Neural cell (in vitro differentiated cells): ENCODE results near the gene SPRING1. TPM values are rescaled to one million over a fixed set of nuclear protein-coding genes. Genes with fewer than 3 reads are reported as not detected.

Source experiments
- H2AFZ ChIP-seq: fragments of 200-600, 300-800 bp; sonication (generic), shearing (Covaris generic); 2 replicates; pipeline ENCODE4 v1.6.0; 2014; ENCODE audit warnings: low read depth, mild to moderate bottlenecking, antibody characterized with exemption, low read length, moderate library complexity
- H3F3A ChIP-seq: fragments of 200-600 bp; shearing (Covaris generic); 2 replicates; pipeline ENCODE4 v1.6.1; 2016; ENCODE audit warnings: mild to moderate bottlenecking, moderate library complexity, mixed read lengths, antibody characterized with exemption, low read length; ENCODE audit not compliant: insufficient read depth, poor library complexity, severe bottlenecking
- H3K27ac ChIP-seq: fragments of 200-600, 300-800 bp; sonication (generic), shearing (Covaris generic); 2 replicates; pipeline ENCODE4 v1.5.1; 2014; ENCODE audit warnings: mild to moderate bottlenecking, low read length, moderate library complexity
- H3K27me3 ChIP-seq: fragments of 300-800, 200-600 bp; sonication (generic), shearing (Covaris generic); 2 replicates; pipeline ENCODE4 v1.6.0; 2014; ENCODE audit warnings: mild to moderate bottlenecking, low read depth, low read length, moderate library complexity; ENCODE audit not compliant: insufficient read depth
- H3K36me3 ChIP-seq: fragments of 300-800, 200-600 bp; sonication (generic), shearing (Covaris generic); 2 replicates; pipeline ENCODE4 v1.5.1; 2014; ENCODE audit warnings: mild to moderate bottlenecking, antibody characterized with exemption, low read length, moderate library complexity; ENCODE audit not compliant: insufficient read depth
- H3K4me2 ChIP-seq: fragments of 300-800, 200-600 bp; sonication (generic), shearing (Covaris generic); 2 replicates; pipeline ENCODE4 v1.6.0; 2014; ENCODE audit warnings: mild to moderate bottlenecking, low read length
- H3K4me3 ChIP-seq: fragments of 300-800, 200-600 bp; sonication (generic), shearing (Covaris generic); 2 replicates; pipeline ENCODE4 v1.5.1; 2014; ENCODE audit warnings: mild to moderate bottlenecking, low read length, moderate library complexity
- H3K79me2 ChIP-seq: fragments of 200-600 bp; shearing (Covaris generic); replicated peaks from 2 replicates; pipeline ENCODE4 v1.6.0; 2014; ENCODE audit warnings: mild to moderate bottlenecking, low read length, moderate library complexity; ENCODE audit not compliant: insufficient read depth
- H3K9ac ChIP-seq: fragments of 300-800, 200-600 bp; sonication (generic), shearing (Covaris generic); 2 replicates; pipeline ENCODE4 v1.6.1; 2016; ENCODE audit warnings: mild to moderate bottlenecking, low read length, mixed read lengths
- H3K9me2 ChIP-seq: fragments of 200-600 bp; shearing (Covaris generic); 2 replicates; pipeline ENCODE4 v1.6.1; 2016; ENCODE audit warnings: mild to moderate bottlenecking, low read length, mixed read lengths; ENCODE audit not compliant: insufficient read depth
- H3K9me3 ChIP-seq: fragments of 200-600, 300-800 bp; sonication (generic), shearing (Covaris generic); 2 replicates; pipeline ENCODE4 v1.6.1; 2016; ENCODE audit warnings: mild to moderate bottlenecking, mixed run types, low read length, moderate library complexity, mixed read lengths
- H4K20me1 ChIP-seq: fragments of 200-600 bp; shearing (Covaris generic); 2 replicates; pipeline ENCODE4 v1.6.1; 2016; ENCODE audit warnings: mild to moderate bottlenecking, mixed run types; ENCODE audit not compliant: insufficient read depth
- EP300 ChIP-seq: fragments of 450-650 bp; conservative IDR thresholded peaks from 2 replicates; pipeline ENCODE4 v1.6.1; 2014; ENCODE audit warnings: antibody characterized with exemption, mild to moderate bottlenecking, moderate library complexity; ENCODE audit not compliant: poor library complexity, severe bottlenecking
- EZH2 ChIP-seq: fragments of 200-600, 300-800 bp; shearing (Covaris generic), sonication (generic); IDR thresholded peaks from 2 replicates; pipeline ENCODE4 v1.6.1; 2014; ENCODE audit warnings: antibody characterized with exemption, low read length, borderline replicate concordance, mild to moderate bottlenecking; ENCODE audit not compliant: insufficient read depth, poor library complexity, severe bottlenecking
- MXI1 ChIP-seq: fragments of 450-650 bp; conservative IDR thresholded peaks from 2 replicates; pipeline ENCODE4 v1.6.1; 2014; ENCODE audit warnings: antibody characterized with exemption, mild to moderate bottlenecking; ENCODE audit not compliant: poor library complexity, severe bottlenecking
- POLR2AphosphoS5 ChIP-seq: IDR thresholded peaks from 2 replicates; pipeline ENCODE4 v1.6.1; 2012
- RAD21 ChIP-seq: fragments of 450-650 bp; conservative IDR thresholded peaks from 2 replicates; pipeline ENCODE4 v1.6.1; 2014; ENCODE audit warnings: antibody characterized with exemption, mild to moderate bottlenecking, moderate library complexity
- SMC3 ChIP-seq: fragments of 450-650 bp; conservative IDR thresholded peaks from 2 replicates; pipeline ENCODE4 v1.6.1; 2014; ENCODE audit warnings: antibody characterized with exemption, mild to moderate bottlenecking, moderate library complexity; ENCODE audit not compliant: poor library complexity
- TAF1 ChIP-seq: IDR thresholded peaks from 2 replicates; pipeline ENCODE4 v1.6.1; 2012; ENCODE audit warnings: low read depth
- polyA plus RNA-seq: library from polyadenylated mRNA; depleted of rRNA; stranded (reverse); fragments of >200 nt; gene quantifications from 2 replicates; pipeline ENCODE4 v1.2.3, GENCODE V29; 2014
- TF ChIP-seq, protein P1 (sequence below): IDR thresholded peaks from 2 replicates; pipeline ENCODE4 v1.6.1; 2012; ENCODE audit warnings: borderline replicate concordance
- TF ChIP-seq, protein P2 (sequence below): fragments of 450-650 bp; IDR thresholded peaks from 2 replicates; pipeline ENCODE4 v1.5.1; 2014; ENCODE audit warnings: antibody characterized with exemption, mild to moderate bottlenecking, moderate library complexity; ENCODE audit not compliant: poor library complexity, severe bottlenecking

The SPRING1 gene
- polyA plus RNA-seq, 1 donor from 2014 or later: 48.1 TPM

DNA sequence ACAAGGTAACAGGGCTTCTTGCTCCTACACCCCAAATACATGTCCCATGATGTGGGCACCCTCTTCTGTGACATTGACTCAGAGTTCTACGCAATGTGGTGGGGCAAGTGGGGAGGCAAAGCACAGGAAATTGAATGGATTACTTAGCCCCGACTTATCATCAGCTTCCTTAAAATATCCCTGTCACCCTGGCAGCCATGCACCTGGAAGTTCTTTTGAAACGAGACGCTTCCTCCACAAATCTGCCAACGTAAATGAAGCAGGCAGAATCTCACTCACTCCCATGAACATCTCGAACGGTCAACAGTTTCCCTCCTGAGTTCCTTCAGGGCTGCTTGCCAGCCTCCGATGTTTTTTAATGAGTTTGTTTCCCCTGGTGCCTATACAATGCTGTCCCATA lies 33.8 kb upstream of the SPRING1 start:
- Histone ChIP-seq H3K4me3 (no peak overlapping the region), H3K9ac (no peak overlapping the region), H3K79me2 (no peaks in the 10 kb centered on the region), H3K4me2 (no peak overlapping the region), H3K9me3 (no peaks in the 10 kb centered on the region), H3K27me3 (no peaks in the 10 kb centered on the region), H4K20me1 (no peaks in the 10 kb centered on the region), H3F3A (no peaks in the 10 kb centered on the region), H2AFZ (no peak overlapping the region), H3K27ac (no peak overlapping the region), H3K9me2 (no peaks in the 10 kb centered on the region), H3K36me3 (peaks cover 9% of the 10 kb centered on the region)
- TF ChIP-seq EP300 (no peak), MXI1 (no peak), EZH2 (no peak), TAF1 (no peak), SMC3 (no peak), RAD21 (no peak), POLR2AphosphoS5 (no peak)
- TF ChIP-seq, protein P1, sequence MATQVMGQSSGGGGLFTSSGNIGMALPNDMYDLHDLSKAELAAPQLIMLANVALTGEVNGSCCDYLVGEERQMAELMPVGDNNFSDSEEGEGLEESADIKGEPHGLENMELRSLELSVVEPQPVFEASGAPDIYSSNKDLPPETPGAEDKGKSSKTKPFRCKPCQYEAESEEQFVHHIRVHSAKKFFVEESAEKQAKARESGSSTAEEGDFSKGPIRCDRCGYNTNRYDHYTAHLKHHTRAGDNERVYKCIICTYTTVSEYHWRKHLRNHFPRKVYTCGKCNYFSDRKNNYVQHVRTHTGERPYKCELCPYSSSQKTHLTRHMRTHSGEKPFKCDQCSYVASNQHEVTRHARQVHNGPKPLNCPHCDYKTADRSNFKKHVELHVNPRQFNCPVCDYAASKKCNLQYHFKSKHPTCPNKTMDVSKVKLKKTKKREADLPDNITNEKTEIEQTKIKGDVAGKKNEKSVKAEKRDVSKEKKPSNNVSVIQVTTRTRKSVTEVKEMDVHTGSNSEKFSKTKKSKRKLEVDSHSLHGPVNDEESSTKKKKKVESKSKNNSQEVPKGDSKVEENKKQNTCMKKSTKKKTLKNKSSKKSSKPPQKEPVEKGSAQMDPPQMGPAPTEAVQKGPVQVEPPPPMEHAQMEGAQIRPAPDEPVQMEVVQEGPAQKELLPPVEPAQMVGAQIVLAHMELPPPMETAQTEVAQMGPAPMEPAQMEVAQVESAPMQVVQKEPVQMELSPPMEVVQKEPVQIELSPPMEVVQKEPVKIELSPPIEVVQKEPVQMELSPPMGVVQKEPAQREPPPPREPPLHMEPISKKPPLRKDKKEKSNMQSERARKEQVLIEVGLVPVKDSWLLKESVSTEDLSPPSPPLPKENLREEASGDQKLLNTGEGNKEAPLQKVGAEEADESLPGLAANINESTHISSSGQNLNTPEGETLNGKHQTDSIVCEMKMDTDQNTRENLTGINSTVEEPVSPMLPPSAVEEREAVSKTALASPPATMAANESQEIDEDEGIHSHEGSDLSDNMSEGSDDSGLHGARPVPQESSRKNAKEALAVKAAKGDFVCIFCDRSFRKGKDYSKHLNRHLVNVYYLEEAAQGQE: no peak
- TF ChIP-seq, protein P2, sequence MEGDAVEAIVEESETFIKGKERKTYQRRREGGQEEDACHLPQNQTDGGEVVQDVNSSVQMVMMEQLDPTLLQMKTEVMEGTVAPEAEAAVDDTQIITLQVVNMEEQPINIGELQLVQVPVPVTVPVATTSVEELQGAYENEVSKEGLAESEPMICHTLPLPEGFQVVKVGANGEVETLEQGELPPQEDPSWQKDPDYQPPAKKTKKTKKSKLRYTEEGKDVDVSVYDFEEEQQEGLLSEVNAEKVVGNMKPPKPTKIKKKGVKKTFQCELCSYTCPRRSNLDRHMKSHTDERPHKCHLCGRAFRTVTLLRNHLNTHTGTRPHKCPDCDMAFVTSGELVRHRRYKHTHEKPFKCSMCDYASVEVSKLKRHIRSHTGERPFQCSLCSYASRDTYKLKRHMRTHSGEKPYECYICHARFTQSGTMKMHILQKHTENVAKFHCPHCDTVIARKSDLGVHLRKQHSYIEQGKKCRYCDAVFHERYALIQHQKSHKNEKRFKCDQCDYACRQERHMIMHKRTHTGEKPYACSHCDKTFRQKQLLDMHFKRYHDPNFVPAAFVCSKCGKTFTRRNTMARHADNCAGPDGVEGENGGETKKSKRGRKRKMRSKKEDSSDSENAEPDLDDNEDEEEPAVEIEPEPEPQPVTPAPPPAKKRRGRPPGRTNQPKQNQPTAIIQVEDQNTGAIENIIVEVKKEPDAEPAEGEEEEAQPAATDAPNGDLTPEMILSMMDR: no peak

GRCh38 chr12:116766746-116767145 lies 28.9 kb upstream of the SPRING1 start:
- H2AFZ ChIP-seq: no peak overlapping the region
- no peak overlapping the region for H3K4me2 ChIP-seq
- H3K9ac ChIP-seq: no peak overlapping the region
- H3F3A ChIP-seq: no peaks in the 10 kb centered on the region
- no peaks in the 10 kb centered on the region for H3K36me3 ChIP-seq
- H4K20me1 ChIP-seq: no peaks in the 10 kb centered on the region
- H3K79me2 ChIP-seq: no peaks in the 10 kb centered on the region
- no peaks in the 10 kb centered on the region for H3K27me3 ChIP-seq
- no peaks in the 10 kb centered on the region for H3K9me3 ChIP-seq
- no peak overlapping the region for H3K27ac ChIP-seq
- H3K9me2 ChIP-seq: no peaks in the 10 kb centered on the region
- TF ChIP-seq MXI1 (no peak), POLR2AphosphoS5 (no peak), EZH2 (no peak), RAD21 (no peak), SMC3 (no peak), EP300 (no peak), TAF1 (no peak)
- TF ChIP-seq, protein P2: no peak
- TF ChIP-seq, protein P1: no peak
- no peak overlapping the region for H3K4me3 ChIP-seq
